ENCODE results near the gene UNC45B.

UNC45B gene

DNA sequence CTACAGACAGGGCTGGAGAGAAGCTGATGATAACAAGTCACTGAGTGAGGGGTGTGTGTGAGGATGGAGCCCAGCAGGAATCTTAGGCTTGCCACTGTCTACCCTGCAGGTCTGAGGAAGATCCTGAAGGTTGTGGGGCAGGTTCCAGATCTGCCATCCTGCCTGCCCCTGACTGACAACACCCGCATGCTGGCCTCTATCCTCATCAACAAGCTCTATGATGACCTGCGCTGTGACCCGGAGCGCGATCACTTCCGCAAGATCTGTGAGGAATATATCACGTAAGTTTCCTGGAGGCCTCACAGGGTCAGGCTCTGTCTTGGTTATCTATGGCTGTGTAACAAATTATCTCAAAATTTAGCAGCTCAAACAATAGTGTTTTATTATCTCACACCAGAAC lies 16.3 kb downstream of the UNC45B start:
- H3K4me3 ChIP-seq (ENCODE audit: low read depth, low read length): no peak overlapping the region
- TF ChIP-seq, protein P1, sequence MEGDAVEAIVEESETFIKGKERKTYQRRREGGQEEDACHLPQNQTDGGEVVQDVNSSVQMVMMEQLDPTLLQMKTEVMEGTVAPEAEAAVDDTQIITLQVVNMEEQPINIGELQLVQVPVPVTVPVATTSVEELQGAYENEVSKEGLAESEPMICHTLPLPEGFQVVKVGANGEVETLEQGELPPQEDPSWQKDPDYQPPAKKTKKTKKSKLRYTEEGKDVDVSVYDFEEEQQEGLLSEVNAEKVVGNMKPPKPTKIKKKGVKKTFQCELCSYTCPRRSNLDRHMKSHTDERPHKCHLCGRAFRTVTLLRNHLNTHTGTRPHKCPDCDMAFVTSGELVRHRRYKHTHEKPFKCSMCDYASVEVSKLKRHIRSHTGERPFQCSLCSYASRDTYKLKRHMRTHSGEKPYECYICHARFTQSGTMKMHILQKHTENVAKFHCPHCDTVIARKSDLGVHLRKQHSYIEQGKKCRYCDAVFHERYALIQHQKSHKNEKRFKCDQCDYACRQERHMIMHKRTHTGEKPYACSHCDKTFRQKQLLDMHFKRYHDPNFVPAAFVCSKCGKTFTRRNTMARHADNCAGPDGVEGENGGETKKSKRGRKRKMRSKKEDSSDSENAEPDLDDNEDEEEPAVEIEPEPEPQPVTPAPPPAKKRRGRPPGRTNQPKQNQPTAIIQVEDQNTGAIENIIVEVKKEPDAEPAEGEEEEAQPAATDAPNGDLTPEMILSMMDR (IDR thresholded peaks at IDR 0.05; ENCODE audit: low read depth, low read length): no peak

DNA sequence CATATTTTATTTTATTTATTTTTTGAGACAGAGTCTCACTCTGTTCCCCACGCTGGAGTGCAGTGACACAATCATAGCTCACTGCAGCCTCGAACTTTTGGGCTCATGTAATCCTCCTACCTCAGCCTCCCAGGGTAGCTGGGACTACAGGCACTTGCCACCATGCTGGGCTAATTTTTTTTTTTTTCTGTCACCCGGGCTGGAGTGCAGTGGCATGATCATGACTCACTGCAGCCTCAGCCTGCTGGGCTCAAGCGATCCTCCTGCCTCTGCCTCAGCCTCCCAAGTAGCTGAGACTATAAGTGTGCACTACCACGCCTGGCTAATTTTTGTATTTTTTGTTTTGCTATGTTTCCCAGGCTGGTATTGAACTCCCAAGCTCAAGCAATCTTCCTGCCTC lies 17.1 kb downstream of the UNC45B start:
- TF ChIP-seq, protein P1 (IDR thresholded peaks at IDR 0.05; ENCODE audit: low read depth, low read length): no peak
- no peak overlapping the region for H3K4me3 ChIP-seq (ENCODE audit: low read depth, low read length)

DNA sequence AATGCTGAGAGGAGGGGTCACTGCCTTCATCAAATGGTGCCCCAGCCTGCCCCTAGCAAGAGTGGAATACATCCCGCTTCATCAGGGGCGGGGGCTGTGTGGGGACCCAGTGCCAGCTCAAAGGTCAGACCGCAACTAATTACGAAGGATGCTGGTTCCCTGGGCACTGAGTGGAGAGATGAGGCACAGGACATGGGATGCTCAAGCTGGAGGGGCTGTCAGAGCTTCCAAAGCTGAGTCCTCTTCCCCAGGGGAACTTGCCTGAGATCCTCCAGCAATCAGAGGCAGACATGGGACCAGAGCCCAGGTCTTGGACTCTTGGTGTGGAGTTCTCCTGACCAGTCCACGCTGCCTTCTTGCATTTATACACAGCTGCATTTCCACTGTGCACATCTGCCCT lies 18.9 kb downstream of the UNC45B start:
- TF ChIP-seq, protein P1 (IDR thresholded peaks at IDR 0.05; ENCODE audit: low read depth, low read length): no peak
- H3K4me3 ChIP-seq (ENCODE audit: low read depth, low read length): no peak overlapping the region

DNA sequence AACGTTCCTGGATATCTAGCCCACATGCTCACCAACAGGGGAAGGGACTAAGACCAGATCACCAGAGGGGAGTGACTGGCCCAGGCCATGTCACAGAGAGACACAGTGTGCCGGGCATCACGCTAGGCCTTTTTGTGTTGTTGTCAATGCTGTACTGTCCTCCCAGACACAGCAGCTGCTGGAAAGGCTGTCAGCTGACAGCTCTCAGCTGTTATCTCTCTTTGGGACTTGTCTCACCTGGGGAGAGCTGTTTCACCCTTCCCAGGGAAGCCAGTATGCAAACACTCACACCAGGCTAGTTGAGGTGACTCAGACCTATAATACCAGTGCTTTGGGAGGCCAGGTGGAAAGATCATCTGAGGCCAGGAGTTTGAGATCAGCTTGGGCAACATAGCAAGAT lies 19.4 kb downstream of the UNC45B start:
- TF ChIP-seq, protein P1 (IDR thresholded peaks at IDR 0.05; ENCODE audit: low read depth, low read length): no peak
- no peak overlapping the region for H3K4me3 ChIP-seq (ENCODE audit: low read depth, low read length)

DNA sequence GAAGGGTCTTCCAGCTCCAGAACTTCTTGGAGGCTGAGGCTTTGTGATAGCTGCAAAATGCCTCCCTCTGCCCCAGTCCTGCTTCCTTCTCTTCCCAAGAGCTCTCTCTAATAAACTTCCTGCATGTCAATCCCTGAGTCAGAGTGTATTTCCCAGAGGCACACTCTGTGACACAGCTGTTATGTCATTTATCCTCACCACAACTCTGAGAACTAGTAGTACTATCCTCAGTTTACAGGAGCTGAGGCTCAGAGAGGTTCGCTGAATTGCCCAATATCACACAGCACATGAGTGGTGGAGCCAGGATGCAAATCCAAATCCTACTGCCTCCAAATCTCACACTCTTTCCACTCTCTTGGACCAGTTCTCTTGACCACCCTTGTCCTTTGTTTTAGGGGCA lies 20.0 kb downstream of the UNC45B start:
- H3K4me3 ChIP-seq (ENCODE audit: low read depth, low read length): no peak overlapping the region
- TF ChIP-seq, protein P1 (IDR thresholded peaks at IDR 0.05; ENCODE audit: low read depth, low read length): no peak

DNA sequence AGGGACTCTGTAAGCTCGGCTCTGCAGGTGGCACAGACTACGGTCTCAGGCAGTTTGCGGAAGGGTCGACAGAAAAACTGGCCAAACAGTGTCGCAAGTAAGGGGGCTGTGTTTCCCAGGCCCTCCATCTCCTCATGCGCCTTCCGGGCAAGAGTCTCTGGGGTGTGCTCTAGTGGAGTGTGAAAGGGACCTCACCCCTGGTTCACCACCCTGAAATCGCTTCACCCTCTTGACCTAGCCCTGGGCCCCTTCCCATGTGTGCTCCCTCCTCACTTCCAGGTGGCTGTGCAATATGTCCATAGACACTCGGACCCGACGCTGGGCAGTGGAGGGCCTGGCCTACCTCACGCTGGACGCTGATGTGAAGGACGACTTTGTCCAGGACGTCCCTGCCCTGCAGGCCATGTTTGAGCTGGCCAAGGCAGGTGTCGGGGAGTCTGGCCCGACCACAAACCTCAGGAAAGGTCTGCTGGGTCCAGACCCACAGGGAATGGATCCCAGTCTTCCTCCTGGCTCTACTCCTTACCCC lies 22.3 kb downstream of the UNC45B start:
- TF ChIP-seq, protein P1 (IDR thresholded peaks at IDR 0.05; ENCODE audit: low read depth, low read length): no peak

DNA sequence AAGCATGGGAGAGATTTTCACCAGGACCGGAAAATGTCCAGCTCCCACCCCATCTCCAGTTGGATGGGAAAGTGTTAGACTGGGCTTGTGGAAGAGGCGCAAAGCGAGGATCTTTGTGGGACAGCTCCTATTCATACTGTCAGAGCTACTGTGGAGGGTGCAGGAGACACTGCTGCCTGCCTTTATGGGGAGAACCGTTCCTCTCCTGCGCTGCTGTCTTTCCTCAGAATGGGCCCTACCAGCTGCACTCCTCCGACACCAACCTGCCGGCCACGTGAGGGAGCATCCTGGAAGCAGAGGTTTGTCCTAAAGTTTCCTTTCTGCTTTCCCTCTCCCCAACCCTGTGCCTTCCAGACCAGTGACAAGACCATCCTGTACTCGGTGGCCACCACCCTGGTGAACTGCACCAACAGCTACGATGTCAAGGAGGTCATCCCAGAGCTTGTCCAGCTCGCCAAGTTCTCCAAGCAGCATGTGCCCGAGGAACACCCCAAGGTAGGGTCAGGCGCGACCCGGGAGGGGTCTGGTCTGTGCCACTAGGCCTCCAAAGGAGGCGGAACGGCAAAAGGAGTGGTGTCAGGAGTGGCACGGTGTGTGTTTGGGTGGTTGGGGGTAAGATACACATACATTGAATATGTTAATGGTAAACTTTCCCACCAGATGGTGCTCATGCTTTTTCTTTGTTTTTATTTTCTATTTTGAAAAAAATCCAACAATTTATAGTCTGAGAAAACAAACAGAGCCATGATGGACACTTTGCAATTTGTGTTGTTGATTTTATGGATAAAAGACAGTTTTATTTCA lies 23.6 kb downstream of the UNC45B start:
- TF ChIP-seq, protein P1 (IDR thresholded peaks at IDR 0.05; ENCODE audit: low read depth, low read length): 0 out of 2 replicates have a peak, but pooled peaks have one; percentile 3
- no peak overlapping the region for H3K4me3 ChIP-seq (ENCODE audit: low read depth, low read length)

More for the DNA sequence above, 22.3 kb downstream of the UNC45B start:
- no peak overlapping the region for H3K4me3 ChIP-seq (ENCODE audit: low read depth, low read length)
